Transverse colon (tissue), 4 donors: ENCODE data around the gene HDDC2.

Source experiments
- POLR2AphosphoS5 ChIP-seq, 3 donors: sonication (generic); formaldehyde crosslinking; IDR thresholded peaks; one replicate each; pipeline ENCODE4 v1.6.1; 2016; ENCODE audit warnings: antibody characterized with exemption in 3 of 3
- TF ChIP-seq, protein P1 (sequence below), 5 experiments: fragments of 200-600 bp in 3 of 5; fragments of 450-650 bp in 2 of 5; sonication (generic) in 3 of 5; IDR thresholded peaks; 1 replicate in 2 of 5; 2 replicates in 3 of 5; pipeline ENCODE4 v1.5.1; 2016 to 2017; ENCODE audit warnings: antibody characterized with exemption in 5 of 5, inconsistent platforms in 3 of 5, mild to moderate bottlenecking in 2 of 5, moderate library complexity in 1 of 5

DNA sequence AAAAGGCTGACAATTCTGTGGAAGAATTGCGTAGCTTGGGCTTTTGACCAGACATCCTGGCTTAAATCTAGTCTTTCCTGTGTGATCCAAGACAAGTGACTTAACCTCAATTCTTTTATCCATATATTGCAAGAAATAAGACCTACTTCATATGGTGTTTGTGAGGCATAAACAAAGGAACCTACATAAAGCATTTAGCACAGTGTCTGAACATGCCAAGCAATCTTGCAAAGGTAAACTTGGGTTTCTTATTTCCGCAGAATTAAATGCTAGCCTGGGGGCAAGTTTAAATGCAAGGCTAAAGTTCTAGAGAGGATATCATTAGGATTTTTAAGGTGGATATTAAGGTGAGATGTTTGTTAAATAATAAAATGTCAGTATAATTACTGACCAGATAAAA lies 47.9 kb downstream of the HDDC2 start:
- TF ChIP-seq POLR2AphosphoS5 (IDR thresholded peaks at IDR 0.05) = no peak
- TF ChIP-seq, protein P1, sequence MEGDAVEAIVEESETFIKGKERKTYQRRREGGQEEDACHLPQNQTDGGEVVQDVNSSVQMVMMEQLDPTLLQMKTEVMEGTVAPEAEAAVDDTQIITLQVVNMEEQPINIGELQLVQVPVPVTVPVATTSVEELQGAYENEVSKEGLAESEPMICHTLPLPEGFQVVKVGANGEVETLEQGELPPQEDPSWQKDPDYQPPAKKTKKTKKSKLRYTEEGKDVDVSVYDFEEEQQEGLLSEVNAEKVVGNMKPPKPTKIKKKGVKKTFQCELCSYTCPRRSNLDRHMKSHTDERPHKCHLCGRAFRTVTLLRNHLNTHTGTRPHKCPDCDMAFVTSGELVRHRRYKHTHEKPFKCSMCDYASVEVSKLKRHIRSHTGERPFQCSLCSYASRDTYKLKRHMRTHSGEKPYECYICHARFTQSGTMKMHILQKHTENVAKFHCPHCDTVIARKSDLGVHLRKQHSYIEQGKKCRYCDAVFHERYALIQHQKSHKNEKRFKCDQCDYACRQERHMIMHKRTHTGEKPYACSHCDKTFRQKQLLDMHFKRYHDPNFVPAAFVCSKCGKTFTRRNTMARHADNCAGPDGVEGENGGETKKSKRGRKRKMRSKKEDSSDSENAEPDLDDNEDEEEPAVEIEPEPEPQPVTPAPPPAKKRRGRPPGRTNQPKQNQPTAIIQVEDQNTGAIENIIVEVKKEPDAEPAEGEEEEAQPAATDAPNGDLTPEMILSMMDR (IDR thresholded peaks at IDR 0.05) = no peak
